Measurements from ENCODE around the gene CAPN15.

CAPN15 gene

DNA sequence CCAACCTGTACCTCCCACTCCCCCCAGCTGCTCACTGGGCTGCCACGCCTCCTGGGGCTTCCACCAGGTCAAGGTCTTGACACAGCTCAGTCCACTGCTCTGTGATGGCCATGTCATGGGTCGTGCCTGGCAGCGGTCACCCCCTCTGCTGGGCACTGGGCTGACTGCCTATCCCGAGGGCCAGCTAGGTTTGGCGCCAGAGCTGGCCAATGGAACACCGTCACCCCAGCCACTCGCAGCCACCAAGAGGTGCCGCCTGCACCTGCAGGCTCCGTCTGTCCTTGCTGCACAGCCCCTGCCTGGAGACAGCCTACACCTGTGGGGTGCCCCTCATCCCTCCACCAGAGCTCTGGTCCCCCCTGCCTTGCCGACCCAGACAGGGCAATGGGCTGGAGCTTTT lies 57.8 kb downstream of the CAPN15 start:
- Histone ChIP-seq H3K27ac (ENCODE audit: low read depth, low read length, severe bottlenecking) (no peak overlapping the region), H3K9me3 (ENCODE audit: control insufficient read depth, low read length) (no peaks in the 10 kb centered on the region), H3K36me3 (ENCODE audit: control insufficient read depth, insufficient read depth, low read length) (peaks cover 3% of the 10 kb centered on the region), H3K4me3 (ENCODE audit: extremely low read depth, insufficient read depth, low read length, poor library complexity, severe bottlenecking) (no peak overlapping the region), H3K4me1 (ENCODE audit: control insufficient read depth, insufficient read depth, low read length, poor library complexity, severe bottlenecking) (peaks cover 8% of the 10 kb centered on the region)
- 48 to 49% methylated on average over 9 to 10 of the region's 10 CpGs for WGBS, 2 experiments (ENCODE audit: insufficient coverage in 2 of 2)

DNA sequence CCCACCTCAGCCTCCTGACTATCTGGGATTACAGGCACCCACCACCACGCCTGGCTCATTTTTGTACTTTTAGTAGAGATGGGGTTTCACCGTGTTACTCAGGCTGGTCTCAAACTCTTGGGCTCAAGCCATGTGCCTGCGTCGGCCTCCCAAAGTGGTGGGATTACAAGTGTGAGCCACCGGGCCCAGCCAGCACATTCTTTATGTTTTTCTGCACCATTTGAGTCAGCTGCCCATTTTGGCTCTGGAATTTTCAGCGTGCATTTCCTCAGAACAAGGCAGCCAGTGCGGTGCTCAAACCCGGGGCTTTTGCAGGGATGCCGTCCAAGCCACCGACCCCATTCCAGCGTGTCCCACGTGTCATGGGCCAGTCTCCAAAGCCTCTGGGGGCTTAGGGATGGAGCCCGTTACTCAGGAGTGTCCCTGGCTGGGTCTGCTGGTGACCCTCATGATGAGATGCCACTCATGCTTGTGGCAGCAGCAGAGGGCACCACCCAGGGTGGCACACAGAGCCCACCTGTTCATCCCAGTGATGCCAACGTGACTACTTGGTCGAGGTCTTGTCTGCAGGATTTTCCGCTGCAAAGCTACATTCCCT lies 58.6 kb downstream of the CAPN15 start:
- Histone ChIP-seq H3K27ac (ENCODE audit: low read depth, low read length, severe bottlenecking) (no peak overlapping the region), H3K36me3 (ENCODE audit: control insufficient read depth, insufficient read depth, low read length) (no peaks in the 10 kb centered on the region), H3K9me3 (ENCODE audit: control insufficient read depth, low read length) (no peaks in the 10 kb centered on the region), H3K4me3 (ENCODE audit: extremely low read depth, insufficient read depth, low read length, poor library complexity, severe bottlenecking) (no peak overlapping the region), H3K4me1 (ENCODE audit: control insufficient read depth, insufficient read depth, low read length, poor library complexity, severe bottlenecking) (peaks cover 10% of the 10 kb centered on the region)
- WGBS, 2 experiments (ENCODE audit: insufficient coverage in 2 of 2), result 73% methylated on average over 15 to 16 of the region's 16 CpGs

DNA sequence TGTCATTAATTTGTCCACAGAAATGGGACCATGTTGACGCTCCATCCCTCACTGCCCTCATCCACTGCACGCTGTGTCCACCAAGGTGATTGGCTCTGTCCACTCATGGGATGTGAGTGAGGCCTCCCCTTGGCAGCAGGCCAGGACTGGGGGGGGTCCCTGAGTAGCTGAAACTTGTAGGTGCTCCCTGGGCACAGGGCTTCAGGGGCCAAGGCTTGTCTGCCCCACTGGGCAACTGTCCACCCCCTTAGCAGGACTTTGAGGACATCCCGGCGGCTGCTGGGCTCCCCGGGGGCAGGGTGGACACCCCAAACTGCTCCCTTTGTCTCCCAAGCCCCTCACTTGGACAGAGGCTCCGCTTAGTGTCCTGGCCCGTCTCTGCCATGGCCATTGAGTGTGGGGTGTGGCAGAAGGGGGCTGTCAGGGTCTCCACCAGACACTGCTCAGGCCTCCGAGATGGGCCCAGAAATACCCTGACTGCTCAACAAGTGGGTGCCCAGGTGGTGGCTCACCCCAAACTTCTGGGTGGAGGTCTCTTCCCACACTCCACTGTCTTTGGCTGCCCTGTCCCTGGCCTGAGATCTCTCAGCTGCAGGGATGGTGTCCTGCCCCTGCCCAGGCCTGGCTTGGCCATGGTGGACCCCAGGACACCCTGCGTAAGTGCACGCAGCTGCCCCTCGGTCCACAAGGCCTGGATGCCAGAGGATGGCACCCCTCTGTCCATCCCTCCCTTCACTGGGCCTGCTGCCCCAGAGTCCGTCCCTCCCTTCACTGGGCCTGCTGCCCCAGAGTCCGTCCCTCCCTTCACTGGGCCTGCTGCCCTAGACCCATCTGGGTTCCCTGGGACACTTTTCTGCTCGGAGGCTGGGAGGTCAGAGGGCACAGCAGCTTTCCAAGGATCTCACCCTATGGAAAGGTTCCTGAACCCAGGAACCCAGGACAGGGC lies 59.4 kb downstream of the CAPN15 start:
- Histone ChIP-seq H3K27ac (ENCODE audit: low read depth, low read length, severe bottlenecking) (no peak overlapping the region), H3K36me3 (ENCODE audit: control insufficient read depth, insufficient read depth, low read length) (no peaks in the 10 kb centered on the region), H3K9me3 (ENCODE audit: control insufficient read depth, low read length) (no peaks in the 10 kb centered on the region), H3K4me1 (ENCODE audit: control insufficient read depth, insufficient read depth, low read length, poor library complexity, severe bottlenecking) (peaks cover 11% of the 10 kb centered on the region), H3K4me3 (ENCODE audit: extremely low read depth, insufficient read depth, low read length, poor library complexity, severe bottlenecking) (no peak overlapping the region)
- WGBS, 2 experiments (ENCODE audit: insufficient coverage in 2 of 2), result 90 to 96% methylated on average over 10 to 14 of the region's 14 CpGs

DNA sequence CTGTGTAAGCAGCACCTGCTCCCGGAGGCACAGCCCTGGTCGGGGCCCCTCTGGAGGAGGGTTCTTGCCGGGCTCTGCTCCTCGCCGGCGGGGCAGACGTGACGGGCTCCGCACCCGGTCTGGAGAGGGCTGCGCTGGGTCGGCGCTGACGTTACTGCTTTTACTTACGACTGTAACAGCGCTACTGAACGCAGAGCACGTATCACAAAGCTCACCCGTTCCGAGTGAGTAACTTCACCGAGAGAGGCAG lies 61.1 kb downstream of the CAPN15 start:
- Histone ChIP-seq H3K4me3 (ENCODE audit: extremely low read depth, insufficient read depth, low read length, poor library complexity, severe bottlenecking) (peak overlapping the region; percentile 59), H3K4me1 (ENCODE audit: control insufficient read depth, insufficient read depth, low read length, poor library complexity, severe bottlenecking) (peaks cover 11% of the 10 kb centered on the region), H3K36me3 (ENCODE audit: control insufficient read depth, insufficient read depth, low read length) (peaks cover 2% of the 10 kb centered on the region), H3K27ac (ENCODE audit: low read depth, low read length, severe bottlenecking) (peak overlapping the region; percentile 96), H3K9me3 (ENCODE audit: control insufficient read depth, low read length) (no peaks in the 10 kb centered on the region)
- 0 to 2% methylated on average over 21 of the region's 21 CpGs for WGBS, 2 experiments (ENCODE audit: insufficient coverage in 2 of 2)

DNA sequence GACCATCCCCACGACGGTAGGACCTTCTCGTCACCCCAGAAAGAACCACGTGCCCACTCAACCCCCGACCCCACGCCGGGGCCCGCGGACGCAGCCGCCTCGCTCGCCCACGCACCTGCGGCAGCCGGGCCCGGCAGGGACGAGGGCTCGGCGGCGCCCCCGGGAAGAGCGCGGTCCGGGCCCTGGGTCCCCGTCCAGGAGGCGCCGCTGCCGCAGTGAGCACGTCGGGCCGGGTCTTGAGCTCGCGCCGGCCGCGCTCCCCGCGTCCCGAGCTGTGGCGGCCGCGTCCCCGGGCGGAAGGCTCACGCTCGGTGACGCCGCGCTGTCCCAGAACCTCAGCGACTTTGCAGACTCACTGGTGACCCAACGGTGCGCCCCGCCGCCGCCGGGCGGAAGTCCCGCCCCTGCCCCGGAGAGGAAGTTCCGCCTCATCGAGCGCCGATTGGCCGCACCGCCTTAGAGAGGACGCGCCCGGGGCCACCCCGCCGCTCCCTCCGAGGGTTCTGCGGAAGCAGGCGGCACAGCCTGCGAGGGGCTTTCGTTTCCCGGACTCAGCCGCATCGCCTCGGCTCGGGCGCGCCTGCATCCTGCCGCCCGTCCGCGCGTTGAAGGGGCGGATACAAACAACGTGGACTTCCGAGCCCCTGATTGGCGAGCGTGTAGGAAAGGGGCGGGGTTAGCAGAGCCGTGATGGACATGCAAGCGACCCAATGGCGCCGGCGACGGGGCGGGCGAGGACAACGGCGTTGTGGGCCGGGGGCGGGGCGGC lies 61.6 kb downstream of the CAPN15 start:
- peaks cover 11% of the 10 kb centered on the region for H3K4me1 ChIP-seq (ENCODE audit: control insufficient read depth, insufficient read depth, low read length, poor library complexity, severe bottlenecking)
- H3K9me3 ChIP-seq (ENCODE audit: control insufficient read depth, low read length), result no peaks in the 10 kb centered on the region
- H3K27ac ChIP-seq (ENCODE audit: low read depth, low read length, severe bottlenecking), result peak overlapping the region; percentile 96
- H3K4me3 ChIP-seq (ENCODE audit: extremely low read depth, insufficient read depth, low read length, poor library complexity, severe bottlenecking), result peak overlapping the region; percentile 59
- WGBS, 2 experiments (ENCODE audit: insufficient coverage in 2 of 2), result 1% methylated on average over 104 to 106 of the region's 107 CpGs
- H3K36me3 ChIP-seq (ENCODE audit: control insufficient read depth, insufficient read depth, low read length), result peaks cover 5% of the 10 kb centered on the region

DNA sequence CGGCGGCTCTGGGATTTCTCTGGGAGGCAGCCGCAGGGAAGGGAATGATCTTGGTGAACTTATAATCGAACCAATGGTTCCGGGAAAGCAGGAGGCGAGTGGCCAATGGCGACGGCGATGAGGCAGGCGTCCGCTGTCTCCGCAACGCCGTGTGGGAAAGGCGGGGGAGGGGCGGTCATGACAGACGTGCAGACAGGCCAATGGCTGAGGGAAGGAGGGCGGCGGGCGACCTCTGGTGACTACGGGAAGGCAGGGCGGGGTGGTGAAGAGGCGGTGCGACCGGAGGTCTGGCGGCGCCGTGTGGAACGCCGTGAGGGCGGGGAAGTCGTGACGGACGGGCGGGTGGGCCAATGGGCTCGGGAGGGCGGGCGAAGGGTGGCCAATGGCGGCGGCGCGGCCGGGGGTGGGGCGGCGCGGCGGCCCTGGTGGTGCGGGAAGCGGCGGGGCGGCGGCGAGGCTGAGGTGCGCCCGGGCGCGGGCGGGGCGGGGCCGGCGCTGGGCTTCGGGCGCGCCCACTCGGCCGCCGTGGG lies 62.2 kb downstream of the CAPN15 start, which contains the start of gene RAB40C:
TSS of gene RAB40C (plus strand) at position 409 of the 530 bp plus-strand sequence. CDS start 226 bp downstream, outside the sequence.
- WGBS, 2 experiments (ENCODE audit: insufficient coverage in 2 of 2), result 0 to 1% methylated on average over 32 to 52 of the region's 67 CpGs
- peak within 1 kb of the TSS; percentile 96 for H3K27ac ChIP-seq (ENCODE audit: low read depth, low read length, severe bottlenecking)
- H3K36me3 ChIP-seq (ENCODE audit: control insufficient read depth, insufficient read depth, low read length), result peaks cover 5% of the 10 kb centered on the region
- peak within 1 kb of the TSS; percentile 78 for H3K4me3 ChIP-seq (ENCODE audit: extremely low read depth, insufficient read depth, low read length, poor library complexity, severe bottlenecking)
- peaks cover 11% of the 10 kb centered on the region for H3K4me1 ChIP-seq (ENCODE audit: control insufficient read depth, insufficient read depth, low read length, poor library complexity, severe bottlenecking)
- no peaks in the 10 kb centered on the region for H3K9me3 ChIP-seq (ENCODE audit: control insufficient read depth, low read length)

DNA sequence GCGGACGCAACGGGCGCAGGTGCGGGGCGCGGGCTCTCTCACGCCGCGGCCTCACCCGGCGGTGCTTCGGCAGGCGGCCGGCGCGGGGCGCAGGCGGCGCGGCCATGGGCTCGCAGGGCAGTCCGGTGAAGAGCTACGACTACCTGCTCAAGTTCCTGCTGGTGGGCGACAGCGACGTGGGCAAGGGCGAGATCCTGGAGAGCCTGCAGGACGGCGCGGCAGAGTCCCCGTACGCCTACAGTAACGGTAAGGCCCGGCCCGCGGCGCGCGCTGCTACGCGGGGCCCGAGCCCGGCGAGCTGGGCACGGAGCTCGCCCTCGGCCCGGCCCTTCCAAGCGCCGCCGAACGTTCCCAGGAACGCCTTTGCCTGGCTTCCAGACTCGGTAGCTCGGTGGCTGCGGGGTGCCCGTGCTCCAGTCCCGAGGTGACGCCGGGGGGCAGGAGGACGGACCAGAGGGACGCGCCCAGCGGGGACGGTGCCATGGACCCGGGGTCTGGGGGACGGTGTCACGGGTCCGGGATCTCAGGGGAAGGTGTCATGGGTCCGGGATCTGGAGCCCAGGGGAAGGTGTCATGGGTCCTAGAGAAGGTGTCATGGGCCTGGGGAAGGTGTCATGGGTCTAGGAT lies 62.8 kb downstream of the CAPN15 start:
- WGBS, 2 experiments (ENCODE audit: insufficient coverage in 2 of 2), result 1 to 2% methylated on average over 57 to 70 of the region's 71 CpGs
- H3K9me3 ChIP-seq (ENCODE audit: control insufficient read depth, low read length), result no peaks in the 10 kb centered on the region
- H3K4me1 ChIP-seq (ENCODE audit: control insufficient read depth, insufficient read depth, low read length, poor library complexity, severe bottlenecking), result peaks cover 11% of the 10 kb centered on the region
- peak overlapping the region; percentile 23 for H3K27ac ChIP-seq (ENCODE audit: low read depth, low read length, severe bottlenecking)
- peaks cover 5% of the 10 kb centered on the region for H3K36me3 ChIP-seq (ENCODE audit: control insufficient read depth, insufficient read depth, low read length)
- H3K4me3 ChIP-seq (ENCODE audit: extremely low read depth, insufficient read depth, low read length, poor library complexity, severe bottlenecking), result peak overlapping the region; percentile 78

DNA sequence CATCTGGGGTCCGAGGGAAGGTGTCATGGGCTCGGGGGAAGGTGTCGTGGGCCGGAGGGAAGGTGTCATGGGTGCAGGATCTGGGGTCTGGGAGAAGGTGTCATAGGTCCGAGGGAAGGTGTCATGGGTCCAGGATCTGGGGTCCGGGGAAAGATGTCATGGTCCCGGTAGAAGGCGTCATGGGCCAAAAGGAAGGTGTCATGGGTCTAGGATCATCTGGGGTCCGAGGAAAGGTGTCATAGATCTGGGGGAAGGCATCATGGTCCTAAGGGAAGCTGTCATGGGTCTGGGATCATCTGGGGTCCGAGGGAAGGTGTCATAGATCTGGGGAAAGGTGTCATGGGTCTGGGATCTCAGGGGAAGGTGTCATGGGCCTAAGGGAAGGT lies 63.3 kb downstream of the CAPN15 start:
- H3K36me3 ChIP-seq (ENCODE audit: control insufficient read depth, insufficient read depth, low read length), result peaks cover 5% of the 10 kb centered on the region
- H3K4me3 ChIP-seq (ENCODE audit: extremely low read depth, insufficient read depth, low read length, poor library complexity, severe bottlenecking), result peak overlapping the region; percentile 78
- H3K27ac ChIP-seq (ENCODE audit: low read depth, low read length, severe bottlenecking), result no peak overlapping the region
- 61 to 79% methylated on average over 8 to 10 of the region's 10 CpGs for WGBS, 2 experiments (ENCODE audit: insufficient coverage in 2 of 2)
- no peaks in the 10 kb centered on the region for H3K9me3 ChIP-seq (ENCODE audit: control insufficient read depth, low read length)
- peaks cover 11% of the 10 kb centered on the region for H3K4me1 ChIP-seq (ENCODE audit: control insufficient read depth, insufficient read depth, low read length, poor library complexity, severe bottlenecking)

DNA sequence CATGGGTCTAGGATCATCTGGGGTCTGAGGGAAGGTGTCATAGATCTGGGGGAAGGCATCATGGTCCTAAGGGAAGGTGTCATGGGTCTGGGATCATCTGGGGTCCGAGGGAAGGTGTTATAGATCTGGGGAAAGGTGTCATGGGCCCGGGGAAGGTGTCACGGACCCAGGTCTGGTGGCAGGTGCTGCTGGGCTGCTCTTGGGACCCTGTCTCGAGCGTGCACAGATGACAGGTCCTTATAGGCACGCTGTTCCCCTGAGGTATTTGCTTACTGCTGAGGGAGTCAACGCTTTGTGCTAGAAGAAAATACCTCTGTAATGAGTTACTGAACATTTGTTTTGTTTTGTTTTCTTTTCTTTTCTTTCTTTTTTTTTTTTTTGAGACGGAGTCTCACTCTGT lies 63.7 kb downstream of the CAPN15 start:
- Histone ChIP-seq H3K4me1 (ENCODE audit: control insufficient read depth, insufficient read depth, low read length, poor library complexity, severe bottlenecking) (peaks cover 11% of the 10 kb centered on the region), H3K27ac (ENCODE audit: low read depth, low read length, severe bottlenecking) (no peak overlapping the region), H3K4me3 (ENCODE audit: extremely low read depth, insufficient read depth, low read length, poor library complexity, severe bottlenecking) (peak overlapping the region; percentile 78), H3K9me3 (ENCODE audit: control insufficient read depth, low read length) (no peaks in the 10 kb centered on the region), H3K36me3 (ENCODE audit: control insufficient read depth, insufficient read depth, low read length) (peaks cover 5% of the 10 kb centered on the region)
- WGBS, 2 experiments (ENCODE audit: insufficient coverage in 2 of 2), result 77 to 96% methylated on average over 5 to 6 of the region's 8 CpGs

DNA sequence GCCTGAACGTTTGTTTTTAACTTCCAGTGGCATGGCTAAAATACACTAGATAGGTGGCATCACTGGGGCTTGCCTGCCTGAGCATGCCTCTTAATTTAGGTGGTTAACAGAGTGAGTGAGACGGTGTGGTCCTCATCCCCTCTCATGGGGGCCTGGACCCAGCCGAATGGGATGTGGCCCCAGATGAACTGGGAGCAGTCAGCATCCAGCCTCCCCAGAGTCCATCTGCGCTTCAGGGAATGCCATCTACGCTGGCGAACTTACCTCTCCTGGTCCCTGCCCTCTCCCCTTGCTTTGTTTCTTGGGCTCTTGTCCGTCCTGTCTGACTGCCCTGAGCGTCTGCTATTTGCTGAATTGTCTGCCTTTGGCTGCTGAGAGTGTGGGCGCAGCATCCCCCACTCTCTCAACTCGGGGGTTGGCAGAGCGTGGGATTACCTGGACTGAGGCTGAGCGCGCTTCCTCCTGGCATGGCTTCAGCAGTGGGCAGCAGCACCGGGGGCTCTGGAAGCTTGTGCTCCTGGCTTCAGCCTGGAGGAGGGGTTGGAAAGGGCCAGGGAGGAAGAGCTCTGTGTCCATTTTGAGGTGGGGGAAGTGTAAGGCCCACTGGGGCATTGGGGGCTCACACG lies 64.5 kb downstream of the CAPN15 start:
- H3K4me1 ChIP-seq (ENCODE audit: control insufficient read depth, insufficient read depth, low read length, poor library complexity, severe bottlenecking), result peaks cover 11% of the 10 kb centered on the region
- H3K4me3 ChIP-seq (ENCODE audit: extremely low read depth, insufficient read depth, low read length, poor library complexity, severe bottlenecking), result no peak overlapping the region
- H3K27ac ChIP-seq (ENCODE audit: low read depth, low read length, severe bottlenecking), result no peak overlapping the region
- H3K9me3 ChIP-seq (ENCODE audit: control insufficient read depth, low read length), result no peaks in the 10 kb centered on the region
- WGBS, 2 experiments (ENCODE audit: insufficient coverage in 2 of 2), result 97% methylated on average over 12 to 15 of the region's 15 CpGs
- H3K36me3 ChIP-seq (ENCODE audit: control insufficient read depth, insufficient read depth, low read length), result peaks cover 5% of the 10 kb centered on the region
